GM12874 (cell line): ENCODE data around the gene TREML4.

ENCODE experiments used
- TF ChIP-seq, protein P1 (sequence below): IDR thresholded peaks from 2 replicates; pipeline ENCODE4 v1.5.1; 2011; ENCODE audit warnings: low read depth, mild to moderate bottlenecking, control low read depth, low read length, moderate library complexity; ENCODE audit not compliant: insufficient read depth

TREML4 gene

DNA sequence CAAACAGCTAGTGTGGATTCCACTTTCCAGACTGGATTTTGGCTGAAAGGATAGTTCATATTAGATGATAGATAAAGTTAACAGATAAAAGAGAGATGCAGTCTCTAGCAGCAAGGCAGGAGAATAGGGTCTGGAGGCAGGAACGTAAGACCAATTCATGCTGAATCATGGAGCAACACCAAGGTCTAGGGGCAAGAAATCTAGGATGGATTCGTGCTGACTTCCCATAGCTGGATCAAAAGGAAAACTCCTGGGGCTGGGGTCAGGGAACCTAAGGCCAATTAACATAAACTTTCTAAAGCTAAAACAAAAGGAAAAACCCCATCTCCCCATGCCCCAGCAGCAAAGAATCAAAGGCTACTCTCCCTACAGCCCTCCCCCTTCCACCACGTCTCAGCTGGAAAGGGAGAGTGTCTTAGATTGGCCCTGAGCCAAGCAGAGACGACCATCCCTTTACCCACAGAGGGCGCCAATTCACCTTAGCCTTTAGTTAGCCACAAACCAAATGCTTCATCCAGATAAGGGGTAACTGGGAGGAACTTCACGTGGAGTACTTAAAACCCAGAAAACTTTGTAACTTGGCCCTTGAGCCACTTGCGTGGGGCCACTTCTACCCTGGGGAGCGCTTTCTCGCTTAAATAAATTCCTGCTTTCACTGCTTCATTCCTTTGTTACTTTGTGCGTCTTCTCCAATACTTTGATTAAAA, 50.7 kb downstream of the TREML4 start:
- TF ChIP-seq, protein P1, sequence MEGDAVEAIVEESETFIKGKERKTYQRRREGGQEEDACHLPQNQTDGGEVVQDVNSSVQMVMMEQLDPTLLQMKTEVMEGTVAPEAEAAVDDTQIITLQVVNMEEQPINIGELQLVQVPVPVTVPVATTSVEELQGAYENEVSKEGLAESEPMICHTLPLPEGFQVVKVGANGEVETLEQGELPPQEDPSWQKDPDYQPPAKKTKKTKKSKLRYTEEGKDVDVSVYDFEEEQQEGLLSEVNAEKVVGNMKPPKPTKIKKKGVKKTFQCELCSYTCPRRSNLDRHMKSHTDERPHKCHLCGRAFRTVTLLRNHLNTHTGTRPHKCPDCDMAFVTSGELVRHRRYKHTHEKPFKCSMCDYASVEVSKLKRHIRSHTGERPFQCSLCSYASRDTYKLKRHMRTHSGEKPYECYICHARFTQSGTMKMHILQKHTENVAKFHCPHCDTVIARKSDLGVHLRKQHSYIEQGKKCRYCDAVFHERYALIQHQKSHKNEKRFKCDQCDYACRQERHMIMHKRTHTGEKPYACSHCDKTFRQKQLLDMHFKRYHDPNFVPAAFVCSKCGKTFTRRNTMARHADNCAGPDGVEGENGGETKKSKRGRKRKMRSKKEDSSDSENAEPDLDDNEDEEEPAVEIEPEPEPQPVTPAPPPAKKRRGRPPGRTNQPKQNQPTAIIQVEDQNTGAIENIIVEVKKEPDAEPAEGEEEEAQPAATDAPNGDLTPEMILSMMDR, result peak; percentile 68

DNA sequence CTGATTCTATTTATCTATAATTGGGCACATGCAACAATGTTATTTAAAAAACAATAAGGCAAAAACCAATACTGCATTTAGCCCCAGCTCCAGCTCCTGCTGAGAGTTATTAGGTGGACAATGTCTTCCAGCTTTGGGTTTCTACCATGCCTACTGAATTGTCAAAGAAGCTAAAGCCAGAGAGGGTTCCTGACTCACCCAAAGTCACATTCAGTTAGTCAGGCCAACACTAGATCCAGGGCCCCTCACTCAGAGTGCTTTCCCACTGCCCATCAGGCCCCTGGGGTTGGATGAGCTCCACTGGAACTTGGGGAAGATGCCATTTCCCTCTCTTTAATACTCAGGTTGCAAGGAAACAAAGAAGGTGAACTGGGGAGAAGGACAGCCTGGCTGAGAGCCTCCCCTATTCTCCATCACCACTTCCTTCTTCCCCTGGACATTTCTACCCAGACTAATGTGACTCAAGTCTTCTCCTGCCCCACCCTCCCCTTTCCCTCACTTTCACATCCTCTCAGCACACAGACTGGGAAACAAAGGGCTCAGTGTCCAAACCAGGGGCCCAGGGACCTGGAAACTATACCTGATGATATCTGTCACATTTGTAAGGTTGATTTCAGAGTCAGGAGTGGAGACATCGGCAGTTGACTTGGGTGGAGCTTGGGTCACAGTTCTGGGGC, 52.4 kb downstream of the TREML4 start:
- TF ChIP-seq, protein P1, result no peak

DNA sequence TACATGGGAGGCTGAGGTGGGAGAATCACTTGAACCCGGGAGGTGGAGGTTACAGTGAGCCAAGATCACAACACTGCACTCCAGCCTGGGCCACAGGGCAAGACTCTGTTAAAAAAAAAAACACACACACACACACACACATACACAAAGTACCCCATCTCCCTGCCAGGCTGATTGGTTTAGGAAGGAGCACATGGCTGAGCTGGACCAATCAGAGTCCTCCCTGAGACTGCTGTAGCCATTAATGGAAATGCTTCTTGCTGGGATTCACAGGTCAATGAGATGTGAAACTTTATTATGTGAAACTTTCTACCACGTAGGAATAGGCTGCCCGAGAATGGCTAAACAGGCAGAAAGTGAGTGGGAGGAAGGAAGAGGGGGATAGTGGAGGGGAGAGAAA, 55.5 kb downstream of the TREML4 start:
- TF ChIP-seq, protein P1, result no peak

DNA sequence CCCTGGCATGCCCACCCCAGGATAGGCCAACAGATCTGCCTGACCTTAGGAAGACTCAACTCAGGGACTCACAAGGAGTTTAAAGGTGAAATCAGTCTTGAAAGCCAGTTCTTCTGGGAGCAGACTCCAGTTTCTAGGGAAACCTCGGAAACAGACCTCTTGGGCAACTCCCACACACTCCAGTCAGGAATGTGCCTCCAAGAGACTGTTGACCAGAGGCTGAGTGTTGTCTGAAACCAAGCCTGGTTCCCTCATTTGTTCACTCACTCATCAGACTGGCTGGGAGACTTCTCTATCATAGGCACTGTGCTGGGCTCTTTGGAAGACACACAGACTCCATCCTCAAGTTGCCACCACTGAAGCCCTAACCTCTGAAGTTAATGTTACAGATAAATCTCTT, 56.6 kb downstream of the TREML4 start:
- TF ChIP-seq, protein P1, result no peak

DNA sequence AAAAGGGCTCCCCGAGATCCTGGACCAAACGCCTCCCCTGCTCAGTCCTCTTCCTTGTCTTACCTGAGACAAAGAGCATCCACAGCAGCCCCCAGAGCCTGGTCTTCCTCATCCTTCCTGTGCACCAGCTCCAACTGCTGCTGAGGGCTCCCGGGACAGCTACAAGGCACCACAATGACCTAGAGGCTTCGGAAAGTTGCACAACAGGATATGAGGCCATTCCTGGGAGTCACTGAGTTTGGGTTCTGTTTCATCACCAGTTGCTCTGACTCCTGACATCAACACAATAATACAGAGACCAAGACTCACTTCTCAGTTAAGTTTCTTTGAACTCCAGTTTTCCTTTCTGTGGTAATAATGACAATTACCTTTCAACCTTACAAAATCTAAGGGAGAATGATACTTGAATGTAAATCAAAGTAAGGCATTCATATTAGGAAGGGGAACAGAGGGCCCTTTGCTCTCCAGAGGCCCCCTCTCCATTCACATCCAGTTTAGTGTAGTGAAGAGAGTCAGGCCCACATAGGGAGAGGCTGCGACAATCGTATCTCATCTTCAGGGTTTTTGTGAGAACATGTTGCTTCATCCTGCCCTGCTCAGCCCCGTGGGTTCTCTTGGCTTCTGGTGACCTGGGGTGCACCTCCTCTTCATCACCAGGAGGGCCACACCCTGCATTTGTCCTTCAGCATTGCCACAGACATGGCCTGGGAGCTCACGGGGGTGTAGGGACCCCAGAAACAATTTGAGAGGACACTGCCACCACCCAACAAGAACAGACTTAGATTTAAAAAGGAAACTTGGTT, 58.6 kb downstream of the TREML4 start, which contains the start of gene TREM1:
Gene TREM1 (minus strand): TSS at position 139 of the 803 bp plus-strand sequence. CDS start 27 bp downstream, at position 112.
- TF ChIP-seq, protein P1, result no peak

DNA sequence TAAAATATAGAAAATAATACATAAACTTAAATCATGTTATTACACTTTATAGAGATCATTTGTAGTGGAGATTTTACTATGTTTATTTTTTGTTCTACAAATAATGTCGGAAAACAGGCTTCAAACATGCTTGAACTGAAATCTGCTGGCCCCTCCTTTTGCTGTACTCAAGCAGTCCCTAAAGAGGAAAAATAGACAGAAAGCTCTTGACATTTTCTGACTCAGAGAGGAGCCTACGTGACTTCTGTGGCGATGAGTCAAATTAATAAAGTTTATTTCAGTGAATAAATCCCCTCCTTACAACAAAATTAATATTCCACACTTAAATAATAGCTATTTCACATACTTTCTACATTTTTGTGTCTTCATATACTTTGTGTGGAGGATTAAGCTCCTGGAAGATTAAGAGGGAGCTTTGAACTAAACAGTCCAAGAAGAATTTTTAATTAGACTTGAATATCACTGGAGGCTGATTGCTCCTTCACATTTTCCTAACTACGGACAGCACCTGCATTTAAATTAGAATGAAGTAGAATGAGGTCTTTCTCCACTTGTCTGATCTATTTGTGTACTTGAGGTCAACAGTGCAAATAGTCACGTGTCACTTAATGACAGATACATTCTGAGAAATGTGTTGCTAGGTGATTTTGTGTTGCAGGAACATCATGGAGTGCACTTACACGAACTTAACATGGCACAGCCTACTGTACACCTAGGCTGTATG, 60.0 kb downstream of the TREML4 start:
- TF ChIP-seq, protein P1, result no peak
